Right ventricle myocardium inferior (tissue), 1 donor: ENCODE results near the gene FAT1. TPM values are rescaled to one million over a fixed set of nuclear protein-coding genes. Genes with fewer than 3 reads are reported as not detected.

ENCODE experiments used
- ATAC-seq: fragments of 200-7000 bp; cut with Tn5 transposase; one replicate; pipeline ENCODE4 v1.9.1; 2020; ENCODE audit warnings: mild to moderate bottlenecking, moderate library complexity
- DNase-seq: peaks from one replicate; pipeline ENCODE4 v3.0.0; 2021; ENCODE audit errors: missing footprints
- intact Hi-C: fragments of 100-400 bp; cut with DNase I; formaldehyde crosslinking; loops from one replicate; pipeline ENCODE4 v1.11.0; 2022
- total RNA-seq: library from RNA; stranded (reverse); fragmentation: NEBNext Ultra II Directional; extraction: Animal tissue kit (Norgen Biotek cat#: 25700); gene quantifications from one replicate; pipeline ENCODE4 v1.2.1, GENCODE V29; 2021
- donor health status: DM: no; HTN: yes; CAD: no; lungs with severe emphysema.

The FAT1 gene
- total RNA-seq, 1 donor from 2014 or later = 55.2 TPM

DNA sequence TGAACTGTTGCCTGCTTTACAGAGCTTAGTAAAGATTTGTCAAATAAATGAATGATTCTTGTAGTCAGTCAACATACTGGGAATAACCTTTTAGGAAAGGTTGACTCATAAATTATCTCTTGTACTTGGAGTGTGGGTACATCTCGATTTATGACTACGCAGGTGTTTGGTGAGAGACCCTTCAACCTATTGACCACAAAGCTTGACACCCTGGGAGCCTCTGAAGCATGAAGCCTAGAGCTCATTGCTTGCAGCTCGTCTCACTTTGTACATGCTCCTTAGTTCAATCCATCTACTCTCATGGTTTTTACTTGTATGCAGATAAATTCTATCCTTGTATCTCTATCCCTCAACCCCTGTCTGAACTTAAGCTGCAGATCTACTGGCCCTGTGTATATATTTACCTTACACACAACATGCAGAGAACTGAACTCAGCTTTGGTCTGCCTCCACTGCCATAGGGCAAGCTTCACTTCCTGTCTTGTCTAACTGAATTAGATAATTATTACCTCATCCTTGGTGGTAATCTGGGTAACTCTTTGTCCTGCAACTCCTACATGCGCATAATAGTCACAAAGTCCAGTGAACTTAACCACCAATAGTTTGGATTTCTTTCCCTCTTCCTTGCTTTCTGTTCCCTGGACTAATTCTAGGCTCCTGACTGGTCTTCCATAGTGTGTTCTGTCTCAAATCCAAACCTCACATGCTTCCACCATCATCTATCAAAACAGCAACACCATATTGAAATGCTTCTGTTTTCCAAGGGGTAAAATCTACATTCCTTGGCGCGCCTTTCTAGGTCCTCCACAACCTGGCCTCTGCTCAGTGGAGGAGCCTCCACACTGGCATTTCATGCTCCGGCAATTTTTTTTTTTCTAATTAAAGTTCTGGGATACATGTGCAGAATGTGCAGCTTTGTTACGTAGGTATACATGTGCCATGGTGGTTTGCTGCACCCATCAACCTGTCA, 32.2 kb upstream of the FAT1 start:
- no peak for DNase-seq
- ATAC-seq = no peak
- intact Hi-C loops = no loop called here

GRCh38 chr4:186754976-186755375, 31.3 kb upstream of the FAT1 start:
- DNase-seq (no peak), ATAC-seq (no peak)
- intact Hi-C loops = no loop called here

DNA sequence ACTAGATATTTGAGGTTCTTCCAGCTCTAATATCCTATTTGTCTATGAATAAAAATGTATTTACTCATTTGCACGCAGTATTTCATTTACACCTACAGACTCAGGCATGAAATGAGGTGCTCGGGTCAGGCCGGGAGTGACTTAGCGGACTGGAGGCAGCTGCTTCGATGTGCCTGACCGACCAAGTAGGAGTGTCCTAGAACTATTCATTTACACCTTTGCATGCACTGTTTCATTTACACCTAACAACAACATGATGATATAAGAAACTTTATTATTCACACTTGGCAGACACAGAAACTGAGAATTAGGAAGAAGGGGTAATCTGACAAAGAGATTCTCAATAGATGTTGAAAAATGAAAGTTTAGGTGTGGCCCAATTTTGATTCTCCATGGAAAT, 28.7 kb upstream of the FAT1 start:
- no peak for DNase-seq
- intact Hi-C loops = no loop called here
- ATAC-seq = no peak

DNA sequence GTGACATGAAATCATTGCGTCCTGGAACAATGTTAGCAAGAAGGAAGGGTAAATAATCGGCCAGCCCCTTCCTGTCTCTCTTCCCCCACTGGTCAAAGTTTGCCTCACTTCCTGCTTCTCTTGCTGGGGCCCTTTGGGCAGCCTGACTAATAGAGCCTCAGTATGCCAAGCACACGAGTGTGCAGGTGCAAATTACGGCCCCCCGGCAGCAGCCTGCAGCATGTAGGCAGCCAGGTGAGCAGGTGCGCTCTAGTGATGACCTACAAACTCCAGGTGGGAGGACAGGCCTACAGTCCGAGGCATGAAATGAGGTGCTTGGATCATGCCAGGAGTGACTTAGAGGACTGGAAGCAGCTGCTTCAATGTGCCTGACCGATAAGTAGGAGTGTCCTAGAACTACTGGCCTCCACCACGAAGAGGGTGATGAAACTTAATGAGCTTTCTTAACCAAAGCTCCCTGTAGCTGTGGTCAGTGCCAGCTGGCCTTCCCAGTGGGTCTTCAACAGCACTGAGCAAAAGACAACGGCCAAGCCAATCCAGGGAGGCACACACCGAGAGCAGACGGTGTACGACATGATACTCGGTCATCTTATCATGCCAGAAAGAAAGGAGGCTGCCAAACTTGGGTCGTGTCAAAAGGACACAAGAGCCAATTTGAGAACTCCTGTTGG, 26.1 kb upstream of the FAT1 start:
- DNase-seq = no peak
- intact Hi-C loops = no loop called here
- ATAC-seq = no peak

- intact Hi-C loops = no loop called here
- ATAC-seq = no peak
- DNase-seq = no peak
These were observed 22.9 kb upstream of the FAT1 start for GRCh38 chr4:186746581-186746980.

DNA sequence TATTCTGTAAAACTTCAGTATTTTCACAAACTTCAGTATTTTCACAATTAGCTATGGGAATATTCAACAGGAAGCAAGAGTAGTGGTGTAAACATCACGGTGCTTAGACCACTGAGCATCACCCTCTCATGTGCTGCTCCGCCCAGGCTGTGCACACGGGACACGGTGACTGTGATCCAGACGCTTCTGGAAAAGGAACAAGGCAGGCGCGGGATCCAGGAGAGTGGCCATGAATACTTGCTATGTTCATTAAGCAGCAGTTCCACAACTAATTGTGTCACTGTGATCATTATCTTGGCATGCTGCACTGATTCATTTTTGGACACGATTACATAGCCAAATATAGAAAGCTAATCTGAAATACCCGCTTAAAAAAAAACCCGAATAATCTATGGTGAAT, 19.6 kb upstream of the FAT1 start:
- ATAC-seq = no peak
- DNase-seq = no peak
- intact Hi-C loops = no loop called here

GRCh38 chr4:186740822-186741221, 17.2 kb upstream of the FAT1 start:
- DNase-seq = no peak
- intact Hi-C loops = no loop called here
- ATAC-seq = no peak

GRCh38 chr4:186739802-186740434, 16.3 kb upstream of the FAT1 start:
- no peak for DNase-seq
- intact Hi-C loops = no loop called here
- no peak for ATAC-seq

DNA sequence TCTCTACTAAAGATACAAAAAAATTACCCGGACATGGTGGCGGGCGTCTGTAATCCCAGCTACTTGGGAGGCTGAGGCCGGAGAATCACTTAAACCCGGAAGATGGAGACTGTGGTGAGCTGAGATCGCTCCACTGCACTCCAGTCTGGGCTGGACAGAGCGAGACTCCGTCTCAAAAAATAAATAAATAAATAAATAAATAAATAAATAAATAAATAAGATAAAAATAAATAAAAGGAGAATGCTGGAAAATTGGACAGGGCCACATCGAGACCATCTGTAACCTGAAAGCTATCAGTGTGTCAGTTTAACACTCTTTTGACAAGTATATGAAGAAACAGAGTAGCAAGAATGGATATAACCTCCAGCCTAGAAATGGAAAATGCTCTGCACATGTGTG, 15.7 kb upstream of the FAT1 start:
- no peak for DNase-seq
- intact Hi-C loops = no loop called here

DNA sequence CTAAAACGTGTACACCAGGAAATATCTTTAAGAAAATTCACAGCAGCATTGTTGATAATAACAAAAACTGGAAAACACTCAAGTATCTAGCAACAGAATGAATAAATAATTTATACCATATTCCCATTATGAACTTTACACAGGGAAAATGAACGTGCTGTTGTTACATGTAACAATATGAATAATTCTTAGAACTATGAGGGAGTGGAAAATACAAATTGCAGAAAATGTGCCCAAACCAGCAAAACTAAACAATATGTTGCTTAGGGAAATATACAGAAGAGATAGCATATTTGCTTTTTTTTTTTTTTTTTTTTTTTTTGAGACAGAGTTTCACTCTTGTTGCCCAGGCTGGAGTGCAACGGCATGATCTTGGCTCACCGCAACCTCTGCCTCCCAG, 14.8 kb upstream of the FAT1 start:
- intact Hi-C loops = no loop called here
- DNase-seq = no peak
- no peak for ATAC-seq

More for the DNA sequence above, 15.7 kb upstream of the FAT1 start:
- no peak for ATAC-seq

- intact Hi-C loops = no loop called here
- ATAC-seq = no peak
- no peak for DNase-seq
These were observed 13.8 kb upstream of the FAT1 start for GRCh38 chr4:186737427-186737826.

DNA sequence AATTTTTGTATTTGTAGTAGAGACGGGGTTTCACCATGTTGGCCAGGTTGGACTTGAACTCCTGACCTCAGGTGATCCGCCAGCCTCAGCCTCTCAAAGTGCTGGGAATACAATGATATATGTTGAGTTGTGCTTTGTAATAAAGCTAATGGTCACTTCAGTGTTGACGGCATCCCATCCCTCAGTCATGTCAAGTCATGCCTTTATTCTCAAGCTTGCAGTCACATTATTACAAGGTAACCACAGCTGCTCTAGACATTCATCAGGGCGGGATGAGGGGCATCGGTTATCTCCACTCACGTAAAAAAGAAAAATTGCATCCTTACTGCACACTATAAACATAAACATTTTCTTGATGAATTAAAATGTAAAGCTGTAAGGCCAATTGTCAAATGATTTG, 12.8 kb upstream of the FAT1 start:
- no peak for ATAC-seq

GRCh38 chr4:186734251-186734650, 10.6 kb upstream of the FAT1 start:
- intact Hi-C loops = no loop called here
- no peak for ATAC-seq
- no peak for DNase-seq

More for the DNA sequence above, 12.8 kb upstream of the FAT1 start:
- no peak for DNase-seq
- intact Hi-C loops = no loop called here

- DNase-seq = no peak
- intact Hi-C loops = no loop called here
- no peak for ATAC-seq
These were observed 10.1 kb upstream of the FAT1 start for GRCh38 chr4:186733778-186734177.

DNA sequence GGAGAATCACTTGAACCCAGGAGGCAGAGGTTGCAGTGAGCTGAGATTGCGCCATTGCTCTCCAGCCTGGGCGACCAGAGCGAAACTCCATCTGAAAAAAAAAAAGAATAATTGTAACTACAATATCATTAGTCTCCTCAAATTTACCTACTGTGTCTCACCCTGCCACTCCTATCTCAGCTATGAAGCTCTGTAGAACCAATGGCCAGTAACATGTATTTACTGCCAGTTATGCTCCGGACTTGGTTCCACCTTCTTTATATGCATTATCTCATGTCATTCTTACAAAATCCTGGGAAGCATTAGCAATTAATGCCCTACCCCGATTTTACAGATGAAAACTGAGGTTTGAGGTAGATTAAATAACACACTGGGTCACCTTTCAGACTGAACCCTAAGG, 7.0 kb upstream of the FAT1 start:
- ATAC-seq = no peak
- no peak for DNase-seq

DNA sequence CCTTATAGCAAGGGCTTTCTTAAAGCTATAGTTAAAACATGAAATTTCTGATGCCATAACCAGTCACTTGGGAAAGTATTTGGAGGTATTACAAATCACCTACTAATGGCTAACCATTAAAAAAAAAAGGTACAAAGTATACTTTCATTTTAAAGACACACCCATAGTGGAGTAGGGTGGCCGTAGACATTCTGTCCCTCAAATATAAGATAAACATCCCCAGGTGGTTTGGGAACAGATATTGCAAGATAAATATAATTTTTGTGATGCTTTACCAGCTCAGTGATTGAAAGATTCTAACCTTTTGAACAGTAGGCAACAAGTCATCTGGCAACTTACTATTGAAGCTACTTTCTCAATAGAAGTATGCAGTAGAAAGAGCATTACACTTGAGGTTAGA, 6.2 kb upstream of the FAT1 start:
- DNase-seq = no peak
- intact Hi-C loops = loop anchor here (5.0 kb wide), 1 partner anchor 217 kb away; no protein-coding TSS in a partner anchor
- ATAC-seq = no peak

More for the DNA sequence above, 7.0 kb upstream of the FAT1 start:
- intact Hi-C loops = no loop called here

- no peak for ATAC-seq
- intact Hi-C loops = loop anchor here (5.0 kb wide), 1 partner anchor 219 kb away; no protein-coding TSS in a partner anchor
- no peak for DNase-seq
These were observed 5.1 kb upstream of the FAT1 start for GRCh38 chr4:186728631-186729271.

GRCh38 chr4:186727977-186728519, 4.4 kb upstream of the FAT1 start:
- ATAC-seq = no peak
- no peak for DNase-seq
- intact Hi-C loops = loop anchor here (5.0 kb wide), 1 partner anchor 219 kb away; no protein-coding TSS in a partner anchor
